HEK293T (cell line): Measurements from ENCODE around the gene NAGLU.

ENCODE experiments used
- CTCF ChIA-PET: fragments of 350-600 bp; formaldehyde crosslinking; extraction: SDS; loops from one replicate; lab custom pipeline; 2021; ENCODE audit warnings: antibody characterized with exemption, inconsistent platforms; lab: Yijun Ruan, JAX
- POLR2A ChIA-PET: fragments of 350-600 bp; formaldehyde crosslinking; extraction: SDS; loops from one replicate; lab custom pipeline; 2020; ENCODE audit warnings: antibody characterized with exemption, inconsistent platforms; lab: Yijun Ruan, JAX
- DNase-seq: peaks from one replicate; pipeline ENCODE4 v3.0.0; 2012; ENCODE audit warnings: mixed read lengths; ENCODE audit errors: extremely low spot score
- ARNT ChIP-seq: fragments of 450-650 bp; IDR thresholded peaks from 2 replicates; pipeline ENCODE4 v1.6.1; 2017; ENCODE audit warnings: mild to moderate bottlenecking
- BHLHE40 ChIP-seq: fragments of 450-650 bp; IDR thresholded peaks from 2 replicates; pipeline ENCODE4 v1.6.1; 2016; ENCODE audit warnings: mild to moderate bottlenecking, moderate library complexity, borderline replicate concordance
- CTBP1 ChIP-seq: fragments of 450-650 bp; IDR thresholded peaks from 2 replicates; pipeline ENCODE4 v1.6.1; 2016; ENCODE audit warnings: borderline replicate concordance
- ELF4 ChIP-seq: fragments of 450-650 bp; IDR thresholded peaks from 2 replicates; pipeline ENCODE4 v1.6.1; 2017; ENCODE audit warnings: antibody characterized with exemption
- FOXA1 ChIP-seq: fragments of 450-650 bp; IDR thresholded peaks from 2 replicates; pipeline ENCODE4 v1.6.1; 2016; ENCODE audit warnings: mild to moderate bottlenecking
- FOXK2 ChIP-seq: fragments of 450-650 bp; IDR thresholded peaks from 2 replicates; pipeline ENCODE4 v1.6.1; 2016; ENCODE audit warnings: mild to moderate bottlenecking
- FOXM1 ChIP-seq: fragments of 450-650 bp; IDR thresholded peaks from 2 replicates; pipeline ENCODE4 v1.6.1; 2017; ENCODE audit warnings: mild to moderate bottlenecking, borderline replicate concordance
- HDGF ChIP-seq: fragments of 450-650 bp; IDR thresholded peaks from 2 replicates; pipeline ENCODE4 v1.6.1; 2017; ENCODE audit warnings: antibody characterized with exemption, borderline replicate concordance
- L3MBTL2 ChIP-seq: fragments of 450-650 bp; conservative IDR thresholded peaks from 2 replicates; pipeline ENCODE4 v1.6.1; 2016; ENCODE audit warnings: mild to moderate bottlenecking
- LEF1 ChIP-seq: fragments of 450-650 bp; IDR thresholded peaks from 2 replicates; pipeline ENCODE4 v1.6.1; 2017; ENCODE audit warnings: mild to moderate bottlenecking, borderline replicate concordance
- NFRKB ChIP-seq: fragments of 450-650 bp; IDR thresholded peaks from 2 replicates; pipeline ENCODE4 v1.6.1; 2016; ENCODE audit warnings: mild to moderate bottlenecking, moderate library complexity
- SP1 ChIP-seq: fragments of 450-650 bp; IDR thresholded peaks from 2 replicates; pipeline ENCODE4 v1.6.1; 2017
- SUZ12 ChIP-seq: fragments of 450-650 bp; IDR thresholded peaks from 2 replicates; pipeline ENCODE4 v1.6.1; 2016; ENCODE audit warnings: mild to moderate bottlenecking
- TARDBP ChIP-seq: fragments of 450-650 bp; IDR thresholded peaks from 2 replicates; pipeline ENCODE4 v1.6.1; 2016
- ZNF384 ChIP-seq: fragments of 450-650 bp; IDR thresholded peaks from 2 replicates; pipeline ENCODE4 v1.6.1; 2016
- TF ChIP-seq, protein P1 (sequence below): fragments of 450-650 bp; IDR thresholded peaks from 2 replicates; pipeline ENCODE4 v1.6.1; 2016

Gene NAGLU

DNA sequence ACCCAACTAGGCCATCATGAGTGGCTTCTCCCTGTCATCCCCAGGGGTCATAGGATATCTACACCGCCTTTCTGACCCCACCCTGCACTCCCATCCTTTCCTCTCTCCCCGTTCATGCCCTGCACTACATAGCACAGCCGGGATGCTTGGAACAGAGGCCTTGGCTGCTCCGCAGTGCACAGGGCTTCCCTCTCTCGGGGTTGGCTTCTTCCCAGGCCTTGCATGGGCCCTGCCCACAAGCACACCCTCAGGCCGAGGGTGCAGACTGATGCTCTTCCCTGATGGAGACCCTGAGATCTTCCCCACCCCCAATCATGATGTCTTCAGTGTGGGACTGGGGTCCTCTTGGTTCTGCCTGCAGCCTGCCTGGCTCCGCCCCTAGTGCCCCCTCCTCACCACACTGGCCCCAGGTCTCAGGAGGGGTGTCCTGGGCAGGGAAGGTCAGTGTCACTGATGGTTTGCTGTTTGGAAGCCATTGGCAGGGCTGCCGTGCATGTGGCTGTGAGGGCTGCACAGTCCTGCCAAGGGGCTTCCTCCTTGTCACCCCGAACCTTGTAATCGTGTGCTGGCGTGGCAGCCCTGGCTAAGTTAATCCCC, 14.3 kb upstream of the NAGLU start:
- ChIA-PET CTCF (no interaction called here), POLR2A (interaction anchor here (1.0 to 1.7 kb wide), 3 partner anchors 14 to 99 kb away, joined by 3 to 5 read pairs (median 5); partner anchors contain the start of genes CAVIN1 and NAGLU)
- TF ChIP-seq ELF4 = no peak
- TF ChIP-seq TARDBP = no peak
- no peak for TF ChIP-seq L3MBTL2
- TF ChIP-seq NFRKB = no peak
- no peak for TF ChIP-seq ZNF384
- TF ChIP-seq ARNT = no peak
- TF ChIP-seq SP1 = no peak
- TF ChIP-seq LEF1 = no peak
- no peak for TF ChIP-seq FOXK2
- no peak for TF ChIP-seq FOXM1
- TF ChIP-seq CTBP1 = no peak
- no peak for TF ChIP-seq FOXA1
- no peak for TF ChIP-seq HDGF
- TF ChIP-seq BHLHE40 = no peak
- TF ChIP-seq, protein P1, sequence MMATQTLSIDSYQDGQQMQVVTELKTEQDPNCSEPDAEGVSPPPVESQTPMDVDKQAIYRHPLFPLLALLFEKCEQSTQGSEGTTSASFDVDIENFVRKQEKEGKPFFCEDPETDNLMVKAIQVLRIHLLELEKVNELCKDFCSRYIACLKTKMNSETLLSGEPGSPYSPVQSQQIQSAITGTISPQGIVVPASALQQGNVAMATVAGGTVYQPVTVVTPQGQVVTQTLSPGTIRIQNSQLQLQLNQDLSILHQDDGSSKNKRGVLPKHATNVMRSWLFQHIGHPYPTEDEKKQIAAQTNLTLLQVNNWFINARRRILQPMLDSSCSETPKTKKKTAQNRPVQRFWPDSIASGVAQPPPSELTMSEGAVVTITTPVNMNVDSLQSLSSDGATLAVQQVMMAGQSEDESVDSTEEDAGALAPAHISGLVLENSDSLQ = no peak
- no peak for DNase-seq

- ChIA-PET POLR2A (interaction anchor here (1.4 kb wide), 1 partner anchor 13 kb away, joined by 5 read pairs; the partner anchor contains the start of gene NAGLU), CTCF (no interaction called here)
- DNase-seq = no peak
- TF ChIP-seq TARDBP (no peak), FOXA1 (no peak), BHLHE40 (no peak), FOXK2 (no peak), ARNT (no peak)
These were observed 13.7 kb upstream of the NAGLU start for GRCh38 chr17:42522263-42522790.

DNA sequence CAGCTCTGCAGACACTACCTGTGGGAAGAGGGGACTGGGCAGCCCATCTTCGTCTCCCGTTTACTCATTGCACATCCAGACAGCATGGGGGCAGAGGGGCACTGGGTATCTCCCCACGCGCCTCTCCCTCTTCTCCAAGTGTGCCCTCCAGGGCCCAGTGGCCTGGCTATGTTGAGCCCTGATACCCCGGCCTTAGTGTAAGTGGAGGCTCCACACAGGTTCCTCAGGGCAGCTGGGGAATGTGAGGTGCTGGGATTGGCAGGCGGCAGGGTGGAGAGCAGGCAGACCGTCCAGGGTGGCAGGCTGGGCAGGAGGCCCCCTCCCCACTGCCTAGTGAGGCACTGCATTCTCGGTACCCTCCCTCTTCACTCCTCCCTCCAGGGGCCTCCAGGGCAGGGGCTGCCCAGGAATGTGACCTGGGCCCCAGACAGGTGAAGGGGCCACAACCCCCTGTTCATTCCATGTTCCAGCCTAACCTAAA, 13.2 kb upstream of the NAGLU start:
- ChIA-PET POLR2A (interaction anchor here (1.4 kb wide), 1 partner anchor 13 kb away, joined by 5 read pairs; the partner anchor contains the start of gene NAGLU), CTCF (no interaction called here)
- TF ChIP-seq FOXM1 = no peak
- no peak for TF ChIP-seq FOXK2
- no peak for TF ChIP-seq SP1
- no peak for TF ChIP-seq L3MBTL2
- TF ChIP-seq ZNF384 = no peak
- TF ChIP-seq SUZ12 = no peak
- TF ChIP-seq HDGF = no peak
- no peak for TF ChIP-seq BHLHE40
- no peak for TF ChIP-seq NFRKB
- TF ChIP-seq, protein P1 = no peak
- TF ChIP-seq FOXA1 = no peak
- no peak for TF ChIP-seq ELF4
- no peak for TF ChIP-seq LEF1
- DNase-seq = no peak

- POLR2A ChIA-PET = interaction anchor here (1.7 kb wide), 1 partner anchor 11 kb away, joined by 6 read pairs; the partner anchor contains the start of gene NAGLU
- TF ChIP-seq FOXM1 = no peak
- no peak for TF ChIP-seq FOXK2
- TF ChIP-seq L3MBTL2 = no peak
- TF ChIP-seq FOXA1 = no peak
- TF ChIP-seq, protein P1 = no peak
- TF ChIP-seq ELF4 = no peak
- TF ChIP-seq ZNF384 = no peak
- no peak for TF ChIP-seq HDGF
- no peak for TF ChIP-seq CTBP1
- TF ChIP-seq ARNT = no peak
- TF ChIP-seq SP1 = no peak
- no peak for TF ChIP-seq BHLHE40
- TF ChIP-seq TARDBP = no peak
- DNase-seq = no peak
- CTCF ChIA-PET = no interaction called here
These were observed 10.8 kb upstream of the NAGLU start for GRCh38 chr17:42525221-42525620.

- no peak for DNase-seq
- ChIA-PET POLR2A (interaction anchor here (1.7 kb wide), 1 partner anchor 10 kb away, joined by 6 read pairs; the partner anchor contains the start of gene NAGLU), CTCF (no interaction called here)
- TF ChIP-seq ARNT = no peak
- no peak for TF ChIP-seq SP1
- no peak for TF ChIP-seq LEF1
- TF ChIP-seq TARDBP = no peak
These were observed 10.0 kb upstream of the NAGLU start for GRCh38 chr17:42526031-42526444.

DNA sequence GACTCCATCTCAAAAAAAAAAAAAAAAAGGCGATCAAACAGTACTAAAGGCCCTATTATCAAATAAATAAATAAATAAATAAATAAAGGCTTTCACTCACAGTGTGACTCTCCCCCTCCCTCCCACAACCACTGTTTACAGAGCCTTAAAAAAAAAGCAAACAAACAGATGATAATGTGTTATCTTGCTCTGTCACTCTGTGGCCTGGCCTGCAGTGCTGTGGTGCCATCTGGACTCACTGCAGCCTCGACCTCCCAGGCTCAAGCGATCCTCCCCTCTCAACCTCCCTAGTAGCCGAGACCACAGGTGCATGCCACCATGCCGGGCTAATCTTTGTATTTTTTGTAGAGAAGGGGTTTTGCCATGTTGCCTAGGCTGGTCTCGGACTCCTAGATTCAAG, 8.1 kb upstream of the NAGLU start:
- TF ChIP-seq ARNT (no peak), SUZ12 (no peak), CTBP1 (no peak), FOXK2 (no peak), FOXM1 (no peak), ZNF384 (no peak), ELF4 (no peak), SP1 (no peak), L3MBTL2 (no peak), NFRKB (no peak)
- TF ChIP-seq, protein P1 = no peak
- ChIA-PET CTCF (interaction anchor here (0.5 to 1.8 kb wide), 12 partner anchors 8 to 1049 kb away, joined by 3 to 21 read pairs (median 4); partner anchors contain the start of genes CAVIN1 and NAGLU), POLR2A (interaction anchor here (0.7 to 1.0 kb wide), 2 partner anchors 8 to 152 kb away, joined by 3 to 7 read pairs; partner anchors contain the start of gene NAGLU)
- DNase-seq = no peak
